ENCODE data around the gene HNF1B.
"Not testable (repeated sequence)": the region's sequence is repeated elsewhere in the genome, so short reads cannot be mapped to it uniquely, and the experiment has no call there.

The HNF1B gene

DNA sequence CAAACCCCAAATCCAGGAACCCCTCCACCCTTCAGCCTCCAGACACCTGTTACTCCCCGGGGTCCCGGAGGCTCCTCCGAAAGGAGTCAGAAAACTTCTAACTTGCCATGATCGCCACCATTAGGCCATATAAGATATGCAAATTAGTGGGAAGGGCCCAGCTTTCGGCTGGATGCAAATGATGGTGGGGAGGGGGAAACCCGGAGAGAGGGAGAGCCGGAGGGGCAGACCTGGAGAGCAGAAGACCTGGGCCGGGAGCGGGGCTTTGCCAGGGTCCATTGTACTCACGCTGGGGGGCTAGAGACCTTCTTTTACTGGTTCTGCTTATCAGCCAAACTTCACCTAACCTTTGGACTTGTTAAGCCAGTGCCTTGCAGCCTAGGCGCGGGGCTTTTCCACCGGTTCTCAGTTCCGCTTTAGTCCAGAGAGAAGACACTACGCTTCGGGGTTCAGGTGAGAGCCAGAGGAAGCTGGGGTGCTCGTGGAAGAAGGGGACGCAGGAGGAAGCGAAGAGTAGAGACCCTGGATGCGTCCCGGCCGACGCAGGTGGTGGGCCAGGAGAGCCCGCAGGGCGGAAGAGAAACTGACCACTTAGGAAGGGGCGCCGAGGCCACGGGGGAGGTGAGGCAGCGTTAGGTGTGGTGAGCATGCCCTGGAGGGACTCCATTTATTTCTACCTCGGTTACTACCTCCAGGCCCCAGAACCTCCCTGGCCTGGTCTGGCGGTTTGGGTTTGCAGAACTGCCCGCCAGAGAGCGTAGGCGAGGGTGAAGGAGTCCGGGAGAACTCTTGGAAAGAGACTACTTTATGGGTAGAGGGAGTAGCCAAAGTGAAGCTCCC is at the start of gene HNF1B:
HNF1B (minus strand) TSS at position 99 of the 840 bp plus-strand sequence. CDS start 175 bp downstream, outside the sequence.
- peak; percentile 68 to 87 for DNase-seq

- no peak for DNase-seq
These were observed 47.9 kb upstream of the HNF1B start for GRCh38 chr17:37792787-37793186.

GRCh38 chr17:37791447-37792399 is 46.9 kb upstream of the HNF1B start:
- DNase-seq: peak in 1 of 2 experiments; percentile 64

DNA sequence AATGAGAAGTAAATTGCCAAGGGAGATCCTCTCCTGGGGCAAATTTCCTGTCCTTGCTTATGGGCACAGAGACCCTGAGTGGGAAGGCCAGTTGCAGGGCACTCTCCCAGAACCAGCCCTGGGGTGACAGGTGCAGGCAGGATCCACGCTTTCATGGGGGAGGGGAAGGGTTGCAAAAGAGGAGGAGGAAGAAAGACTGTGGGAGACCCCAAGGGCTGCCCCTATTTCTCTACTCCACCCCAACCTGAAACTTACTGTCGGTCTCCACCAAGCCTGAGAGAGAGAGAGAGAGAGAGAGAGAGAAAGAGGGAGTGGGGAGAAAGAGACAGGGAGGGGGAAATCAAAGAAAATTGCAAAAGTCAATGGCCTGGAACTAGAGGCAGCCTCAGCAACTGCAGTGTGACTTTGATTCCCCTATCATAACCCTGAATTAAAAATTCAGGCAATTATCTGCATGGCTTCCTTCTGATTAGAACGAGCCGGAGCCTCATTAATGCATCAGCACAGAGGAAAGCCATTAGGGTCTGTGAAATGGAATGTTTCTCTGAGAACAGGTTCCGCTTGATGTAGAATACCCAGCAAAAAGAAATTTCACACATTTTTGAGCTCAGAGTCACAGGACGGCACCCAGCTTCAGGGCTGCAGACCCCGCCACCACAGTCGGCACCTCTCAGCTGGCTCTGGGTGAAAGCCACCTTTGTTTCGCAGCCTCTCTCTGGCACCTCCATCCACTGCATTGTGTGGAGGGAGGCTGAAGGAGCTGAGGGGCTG is 45.1 kb upstream of the HNF1B start:
- DNase-seq: no peak

DNA sequence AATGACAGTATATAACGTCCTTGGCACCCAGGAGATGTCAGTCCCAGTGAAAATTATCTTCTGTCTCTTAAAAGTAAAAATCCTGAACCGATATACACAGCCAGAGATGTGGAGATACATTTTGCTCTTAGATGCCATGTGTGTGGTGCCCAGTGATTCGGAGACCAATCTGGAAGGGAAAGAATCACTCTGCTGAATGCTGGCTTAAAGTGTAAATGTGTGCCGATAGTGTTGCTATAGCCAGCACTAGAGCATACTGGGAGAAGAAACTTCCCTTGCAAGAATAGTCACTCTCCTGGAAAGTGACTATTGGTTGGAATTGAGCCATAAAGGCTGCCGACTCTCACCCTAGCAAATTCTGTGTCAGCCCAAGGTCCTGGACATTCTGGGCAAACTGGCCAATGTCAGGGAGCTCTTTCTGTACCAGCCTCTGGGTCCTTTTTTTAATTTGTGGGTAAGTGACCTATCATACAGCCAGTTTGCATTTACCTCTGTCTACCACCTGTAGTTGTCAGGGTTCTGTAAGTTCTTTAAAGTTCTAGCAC is 44.2 kb upstream of the HNF1B start:
- DNase-seq: no peak

DNA sequence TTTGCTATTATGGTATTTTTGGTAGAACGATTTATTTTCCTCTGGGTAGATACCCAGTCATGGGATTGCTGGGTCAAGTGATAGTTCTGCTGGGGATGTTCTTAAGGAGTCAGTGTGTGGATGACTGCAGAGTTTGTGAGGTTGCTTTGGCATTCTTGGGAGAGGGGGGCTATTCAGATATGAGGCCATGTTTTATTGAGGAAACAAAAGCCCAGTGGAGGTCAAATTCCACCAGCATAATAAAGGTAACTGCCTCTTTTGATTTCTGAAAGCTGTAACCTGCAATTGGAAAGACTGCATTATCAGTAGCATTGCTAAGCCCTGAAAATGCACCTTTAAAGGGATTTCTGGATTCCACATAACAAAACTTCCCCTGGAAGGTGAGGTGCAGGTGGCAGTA is 43.7 kb upstream of the HNF1B start:
- no peak for DNase-seq

- DNase-seq: peak in 1 of 2 experiments; percentile 58
These were observed 42.3 kb upstream of the HNF1B start for GRCh38 chr17:37787055-37787757.

DNA sequence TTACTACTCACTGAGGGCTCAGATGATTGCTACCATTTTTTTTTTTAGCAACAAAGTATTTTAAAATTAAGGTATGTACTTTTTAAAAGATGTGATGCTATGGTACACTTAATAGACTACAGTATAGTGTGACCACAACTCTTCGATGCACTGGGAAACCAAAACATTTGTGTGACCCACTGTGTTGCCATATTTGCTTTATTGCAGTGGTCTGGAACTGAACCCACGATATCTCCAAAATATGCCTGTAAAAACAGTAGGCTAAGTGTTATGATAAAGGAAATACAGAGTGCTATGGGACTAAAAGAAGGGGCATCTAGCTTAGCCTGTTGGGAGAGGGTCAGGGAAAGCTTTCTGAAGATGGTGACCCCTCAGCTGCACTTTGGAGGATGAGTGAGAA is 41.6 kb upstream of the HNF1B start:
- DNase-seq: no peak

DNA sequence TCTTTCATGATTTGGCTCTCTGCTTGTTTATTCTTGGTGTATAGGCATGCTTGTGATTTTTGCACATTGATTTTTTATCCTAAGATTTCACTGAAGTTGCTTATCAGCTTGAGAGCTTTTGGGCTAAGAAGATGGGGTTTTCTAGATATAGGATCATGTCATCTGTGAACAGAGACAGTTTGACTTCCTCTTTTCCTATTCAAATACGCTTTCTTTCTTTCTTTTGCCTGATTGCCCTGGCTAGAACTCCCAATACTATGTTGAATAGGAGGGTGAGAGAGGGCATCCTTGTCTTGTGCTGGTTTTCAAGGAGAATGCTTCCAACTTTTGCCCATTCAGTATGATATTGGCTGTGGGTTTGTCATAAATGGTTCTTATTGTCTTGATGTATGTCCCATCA is 37.6 kb upstream of the HNF1B start:
- DNase-seq: not testable (repeated sequence)

DNA sequence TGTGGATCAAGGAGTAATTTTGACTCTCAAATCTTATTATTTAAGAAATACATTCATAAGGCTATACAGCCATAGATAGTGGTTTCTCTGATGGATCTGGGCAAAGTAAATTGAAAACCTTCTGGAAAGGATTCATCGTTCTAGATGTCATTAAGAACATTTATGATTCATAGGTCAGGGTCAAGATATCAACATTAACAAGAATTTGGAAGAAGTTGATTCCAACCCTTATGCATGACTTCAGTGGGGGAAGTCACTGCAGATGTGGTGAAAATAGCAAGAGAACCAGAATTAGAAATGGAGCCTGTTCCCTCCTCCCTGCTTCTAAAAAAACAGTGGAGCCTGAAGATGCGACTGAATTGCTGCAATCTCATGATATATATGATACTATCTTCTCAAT is 36.6 kb upstream of the HNF1B start:
- DNase-seq: no peak

GRCh38 chr17:37779554-37779953 is 34.7 kb upstream of the HNF1B start:
- no peak for DNase-seq

GRCh38 chr17:37774504-37774903 is 29.6 kb upstream of the HNF1B start:
- no peak for DNase-seq

GRCh38 chr17:37772982-37773381 is 28.1 kb upstream of the HNF1B start:
- DNase-seq: no peak

DNA sequence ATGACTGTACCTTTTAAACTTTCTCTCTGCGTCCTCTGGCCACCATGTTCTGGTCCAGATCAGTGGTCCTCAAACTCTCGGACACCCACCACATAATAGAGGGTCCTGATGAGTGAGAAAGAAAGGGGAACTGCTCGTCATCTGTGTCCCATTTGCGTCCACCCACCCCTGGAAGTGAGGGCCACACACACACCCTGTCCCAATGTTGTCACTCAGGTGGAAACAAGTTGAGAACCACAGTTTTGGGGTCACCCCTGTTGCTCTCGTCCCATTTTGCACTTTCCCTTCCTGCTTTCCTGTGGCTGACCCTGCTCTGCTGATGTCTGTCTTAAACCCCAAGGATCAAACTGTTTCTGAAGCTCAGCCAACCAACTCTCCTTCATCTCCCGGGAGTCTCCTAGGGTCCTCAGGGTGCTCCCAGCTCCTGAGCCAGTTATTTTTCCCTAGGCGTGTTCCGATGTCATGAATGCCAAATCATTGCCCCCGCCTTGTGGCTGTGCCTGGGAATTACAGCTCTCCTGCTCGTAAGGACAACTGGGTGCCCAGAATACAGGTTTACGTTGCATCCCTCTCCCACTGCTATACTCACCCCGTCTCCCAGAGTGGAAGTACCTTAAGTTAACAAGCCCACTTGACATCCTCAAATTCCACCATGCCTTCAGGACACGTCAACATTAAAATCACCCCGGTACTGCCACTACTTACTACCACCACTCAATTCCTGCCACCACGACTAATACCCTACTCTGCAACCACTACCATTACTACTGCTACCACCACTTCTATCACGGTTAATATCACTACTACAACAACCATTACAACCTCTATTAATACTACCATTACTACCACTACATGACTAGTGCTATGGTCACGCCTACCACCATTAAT is 26.0 kb upstream of the HNF1B start:
- peak; percentile 44 to 82 for DNase-seq

DNA sequence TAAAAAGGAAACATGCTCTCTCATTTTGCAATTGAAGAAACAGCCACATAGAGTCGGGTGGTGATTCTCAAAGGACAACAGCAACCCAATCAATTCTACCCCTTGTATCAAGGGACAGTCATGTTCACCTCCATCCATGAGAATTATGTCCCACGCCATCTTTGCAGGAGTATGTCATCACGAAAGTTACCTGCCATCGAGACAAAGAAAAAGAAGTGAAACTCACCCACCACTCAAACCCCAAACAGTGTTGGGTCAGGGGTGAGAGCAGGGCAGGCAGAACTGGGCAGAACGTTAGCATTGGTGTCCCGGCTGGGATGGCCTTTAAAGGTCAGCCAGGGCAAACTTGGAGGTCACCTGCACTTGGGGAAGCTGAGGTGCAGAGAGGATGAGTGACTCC is 24.2 kb upstream of the HNF1B start:
- DNase-seq: no peak

DNA sequence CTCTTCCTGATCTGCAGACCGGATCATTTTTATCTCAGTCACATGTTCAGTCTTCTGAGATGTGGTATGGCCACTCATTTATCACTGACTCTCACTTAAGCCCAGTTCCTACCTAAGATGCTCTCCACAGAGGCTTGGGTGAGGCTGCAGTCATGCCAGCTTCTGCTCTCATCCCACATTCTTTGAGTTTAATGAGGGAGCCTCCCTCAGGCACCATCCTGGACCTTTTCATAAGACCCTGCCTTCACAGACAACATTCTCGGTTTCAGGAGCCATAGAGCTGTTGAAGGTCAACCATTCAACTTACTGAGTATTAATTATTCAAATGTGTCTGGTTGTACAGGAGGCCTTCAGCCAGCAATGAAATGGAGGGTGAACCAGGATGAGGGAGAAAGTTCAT is 23.6 kb upstream of the HNF1B start:
- no peak for DNase-seq

DNA sequence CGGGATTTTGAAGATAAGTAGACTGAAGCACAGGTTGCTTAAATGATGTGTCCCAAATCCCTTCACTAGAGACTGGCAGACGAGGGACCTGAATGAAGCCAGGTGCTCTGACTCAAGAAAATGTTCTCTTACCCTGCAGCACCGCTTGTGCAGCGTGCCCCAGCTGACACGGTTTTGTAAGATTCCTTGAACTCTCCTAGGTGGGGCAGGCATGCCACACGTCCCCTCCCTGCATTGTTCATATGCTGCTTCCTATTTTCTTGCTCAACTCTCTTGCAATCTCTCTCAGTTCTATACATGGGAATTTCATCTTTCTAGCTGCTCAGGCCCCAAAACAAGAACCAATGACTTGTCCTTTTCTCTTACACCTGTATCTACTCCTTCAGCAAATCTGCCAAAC is 22.1 kb upstream of the HNF1B start:
- no peak for DNase-seq

GRCh38 chr17:37764383-37764782 is 19.5 kb upstream of the HNF1B start:
- no peak for DNase-seq

GRCh38 chr17:37762666-37763065 is 17.8 kb upstream of the HNF1B start:
- no peak for DNase-seq

DNA sequence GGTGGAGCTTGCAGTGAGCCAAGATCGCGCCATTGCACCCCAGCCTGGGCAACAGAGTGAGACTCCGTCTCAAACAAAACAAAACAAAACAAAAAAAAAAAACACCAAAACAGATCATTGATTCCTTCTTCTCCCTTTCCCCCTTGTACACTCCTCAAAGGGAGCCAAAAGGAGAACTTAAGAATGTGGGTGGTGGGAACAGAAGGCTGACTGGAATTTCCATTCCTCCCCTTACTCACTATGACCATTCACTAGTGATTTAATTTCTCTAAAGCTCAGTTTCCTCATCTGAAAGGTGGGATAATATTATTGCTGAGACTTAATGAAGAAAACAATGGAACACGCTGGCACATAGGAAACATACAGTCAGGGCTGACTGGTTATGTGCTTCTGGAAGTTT is 17.1 kb upstream of the HNF1B start:
- no peak for DNase-seq

DNA sequence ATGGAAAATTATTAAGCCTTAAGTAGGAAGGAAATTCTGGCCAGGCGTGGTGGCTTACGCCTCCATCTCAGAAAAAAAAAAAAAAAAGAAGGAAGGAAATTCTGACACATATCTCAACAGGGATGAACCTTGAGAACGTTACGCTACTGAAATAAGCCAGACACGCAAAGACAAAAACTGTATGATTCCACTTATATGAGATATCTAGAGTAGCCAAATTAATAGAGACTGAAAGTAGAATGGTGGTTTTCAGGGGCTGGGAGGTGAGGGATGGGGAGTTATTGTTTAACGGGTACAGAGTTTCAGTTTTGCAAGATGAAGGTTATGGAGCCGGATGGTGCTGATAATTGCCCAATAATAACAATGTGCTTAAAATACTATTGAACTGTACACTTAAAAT is 16.2 kb upstream of the HNF1B start:
- DNase-seq: no peak
